GM12875 (cell line): ENCODE measurements around the gene CATSPERD.

Source experiments
- H3K4me3 ChIP-seq: one replicate; pipeline ENCODE4 v1.5.1; 2011; ENCODE audit warnings: low read depth, low read length, control low read depth
- CTCF ChIP-seq: IDR thresholded peaks from 2 replicates; pipeline ENCODE4 v1.5.1; 2011; ENCODE audit warnings: low read depth, mild to moderate bottlenecking, control low read depth, inconsistent platforms, low read length, moderate library complexity, borderline replicate concordance; ENCODE audit not compliant: insufficient read depth

Gene CATSPERD

GRCh38 chr19:5786593-5787408 lies 66.4 kb downstream of the CATSPERD start:
- no peak for TF ChIP-seq CTCF

GRCh38 chr19:5787409-5788182 lies 67.2 kb downstream of the CATSPERD start:
- H3K4me3 ChIP-seq: no peak overlapping the region
- no peak for TF ChIP-seq CTCF

More at GRCh38 chr19:5786593-5787408, 66.4 kb downstream of the CATSPERD start:
- H3K4me3 ChIP-seq: no peak overlapping the region

- H3K4me3 ChIP-seq: no peak overlapping the region
- no peak for TF ChIP-seq CTCF
Observed at GRCh38 chr19:5788422-5788821, 68.0 kb downstream of the CATSPERD start.

DNA sequence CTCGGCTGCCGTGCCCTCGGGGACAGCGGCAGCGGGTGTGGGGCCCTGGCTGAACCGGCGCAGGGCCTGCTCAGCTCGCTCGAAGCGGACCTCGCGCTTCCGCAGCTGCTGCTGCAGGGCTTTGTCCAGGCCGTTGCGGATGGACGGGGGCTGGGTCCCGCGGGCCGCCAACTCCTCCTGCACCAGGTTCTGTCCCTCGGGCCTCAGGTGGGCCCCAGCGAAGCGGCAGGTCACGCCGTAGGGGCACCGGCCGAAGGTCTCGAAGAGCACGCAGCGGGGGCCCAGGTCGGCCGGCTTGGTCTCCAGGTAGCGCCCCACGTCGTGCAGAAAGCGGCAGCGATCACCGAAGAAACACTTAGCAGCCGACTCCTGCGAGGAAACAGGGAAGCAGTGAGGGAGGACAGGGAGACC lies 68.9 kb downstream of the CATSPERD start:
- H3K4me3 ChIP-seq: no peak overlapping the region

GRCh38 chr19:5789886-5790558 lies 69.6 kb downstream of the CATSPERD start:
- H3K4me3 ChIP-seq: peak overlapping the region; percentile 86
- no peak for TF ChIP-seq CTCF

More for the DNA sequence above, 68.9 kb downstream of the CATSPERD start:
- TF ChIP-seq CTCF: no peak

- H3K4me3 ChIP-seq: peak within 1 kb of the TSS; percentile 86
- no peak for TF ChIP-seq CTCF
Observed at GRCh38 chr19:5790559-5791520, 70.4 kb downstream of the CATSPERD start, which contains the start of gene DUS3L. Gene DUS3L, minus strand, starts transcription at chr19:5791163. Its CDS starts 22 bp downstream, at chr19:5791141.
